Activated CD4-positive, alpha-beta T cell treated with anti-CD3 and anti-CD28 coated beads, Interleukin-2, amount 50 U/mL, for 4 hours (primary cell): ENCODE measurements around the gene HMGXB3.

Source experiments
- DNase-seq, 2 experiments: peaks; one replicate each; pipeline ENCODE4 v3.0.0-alpha.2; 2020

Gene HMGXB3

DNA sequence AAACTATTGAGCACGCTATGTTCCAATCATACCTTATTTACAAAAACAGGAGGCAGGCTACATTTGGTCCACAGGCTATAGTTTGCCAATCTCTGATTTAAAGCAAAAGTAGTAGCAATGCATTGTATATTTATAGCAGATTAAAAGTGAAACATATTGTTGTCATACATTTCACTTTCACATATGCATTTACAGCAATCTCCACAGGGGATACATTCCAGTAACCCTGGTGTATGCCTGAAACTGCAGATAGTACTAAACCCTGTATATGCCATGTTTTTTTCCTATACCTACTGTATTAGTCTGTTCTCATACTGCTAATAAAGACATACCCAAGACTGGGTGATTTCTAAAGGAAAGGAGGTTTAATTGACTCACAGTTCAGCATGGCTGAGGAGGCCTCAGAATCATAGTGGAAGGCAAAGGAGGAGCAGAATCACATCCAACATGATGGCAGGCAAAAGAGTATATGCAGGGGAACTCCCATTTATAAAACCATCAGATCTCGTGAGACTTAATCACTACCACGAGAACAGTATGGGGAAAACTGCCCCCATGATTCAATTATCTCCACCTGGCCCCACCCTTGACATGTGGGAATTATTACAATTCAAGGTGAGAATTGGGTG is 91.7 kb downstream of the HMGXB3 start:
- DNase-seq, result no peak

DNA sequence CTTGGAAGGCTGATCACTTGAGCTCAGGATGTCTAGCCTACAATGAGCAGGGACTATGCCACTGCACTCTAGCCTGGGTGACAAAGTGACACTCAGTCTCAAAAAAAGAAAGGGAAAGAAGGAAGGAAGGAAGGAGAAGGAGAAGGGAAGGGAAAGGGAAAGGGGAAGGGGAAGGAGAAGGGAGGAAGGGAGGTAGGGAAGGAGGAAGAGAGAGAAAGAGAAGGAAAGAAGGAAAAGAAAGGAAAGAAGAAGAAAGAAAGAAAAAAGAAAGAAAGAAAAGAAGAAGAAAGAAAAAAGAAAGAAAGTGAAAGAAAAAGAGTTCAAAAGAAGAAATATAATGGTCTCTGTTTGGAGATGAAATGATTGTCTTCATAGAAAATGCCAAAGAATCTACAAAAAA is 96.6 kb downstream of the HMGXB3 start:
- no peak for DNase-seq

DNA sequence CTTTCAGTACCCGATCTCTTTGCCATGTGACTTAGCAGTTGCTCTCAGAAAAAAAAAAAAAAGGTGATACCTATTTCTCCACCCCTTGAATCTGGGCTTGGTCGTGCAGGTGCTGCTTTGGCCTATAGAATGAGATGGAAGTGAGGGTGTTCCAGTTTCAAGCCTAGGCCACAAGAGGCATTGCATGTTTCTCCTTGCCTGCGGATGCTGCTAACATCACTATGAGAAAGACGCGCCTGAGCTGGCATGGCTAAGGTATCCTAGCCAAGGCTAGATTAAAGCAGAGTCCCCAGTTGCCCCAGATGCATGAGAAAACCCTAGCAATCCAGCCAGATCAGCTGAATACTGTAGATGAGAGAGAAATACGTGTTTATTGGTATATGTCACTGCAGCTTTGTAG is 100.5 kb downstream of the HMGXB3 start:
- no peak for DNase-seq
